Tibial nerve (tissue), 4 donors: ENCODE measurements around the gene MLLT6. TPM values are rescaled to one million over a fixed set of nuclear protein-coding genes. Genes with fewer than 3 reads are reported as not detected.

ENCODE experiments used
- DNase-seq, 2 donors: peaks; one replicate each; pipeline ENCODE4 v3.0.0-alpha.2; 2019; ENCODE audit warnings: low spot score in 2 of 2
- H3K27ac ChIP-seq, 4 donors: fragments of 200-600 bp; sonication (generic) in 3 of 4; one replicate each; pipeline ENCODE4 v1.5.1; 2017 to 2019; ENCODE audit warnings: mild to moderate bottlenecking in 1 of 4
- H3K27me3 ChIP-seq, 2 donors: fragments of 200-600 bp; sonication (generic) in 1 of 2; one replicate each; pipeline versions ENCODE4 v1.5.1 to v1.6.0; 2017 to 2019
- H3K36me3 ChIP-seq, 3 donors: fragments of 200-600 bp; sonication (generic); one replicate each; pipeline ENCODE4 v1.5.1; 2018 to 2019
- H3K4me1 ChIP-seq, 4 donors: fragments of 200-600 bp; sonication (generic) in 3 of 4; one replicate each; pipeline ENCODE4 v1.5.1; 2017 to 2019
- H3K4me3 ChIP-seq, 4 donors: fragments of 200-600 bp; sonication (generic) in 3 of 4; one replicate each; pipeline ENCODE4 v1.5.1; 2017 to 2019; ENCODE audit warnings: mild to moderate bottlenecking in 1 of 4, moderate library complexity in 1 of 4
- H3K9me3 ChIP-seq, 4 donors: fragments of 200-600 bp; sonication (generic) in 3 of 4; one replicate each; pipeline ENCODE4 v1.5.1; 2017 to 2019
- CTCF ChIP-seq, 5 experiments: fragments of 200-600 bp in 3 of 5; fragments of 450-650 bp in 2 of 5; sonication (generic) in 3 of 5; IDR thresholded peaks; one replicate each; pipeline ENCODE4 v1.5.1; 2016 to 2019; ENCODE audit warnings: antibody characterized with exemption in 5 of 5, mild to moderate bottlenecking in 3 of 5, moderate library complexity in 2 of 5
- EP300 ChIP-seq, 2 donors: sonication (generic); formaldehyde crosslinking; IDR thresholded peaks; one replicate each; pipeline ENCODE4 v1.6.1; 2017; ENCODE audit warnings: antibody characterized with exemption in 2 of 2, mild to moderate bottlenecking in 1 of 2
- POLR2A ChIP-seq, 2 donors: fragments of 450-650 bp; IDR thresholded peaks; one replicate each; pipeline ENCODE4 v1.6.1; 2017; ENCODE audit warnings: antibody characterized with exemption in 2 of 2, mild to moderate bottlenecking in 2 of 2, moderate library complexity in 2 of 2
- WGBS, 2 donors: methylation state at CpG; one replicate each; pipeline ENCODE4 v1.1.5; 2018; 5-methylcytosine and 5-hydroxymethylcytosine counted together
- small RNA-seq: library from RNA; depleted of rRNA; stranded (forward); fragments of <200 nt; gene quantifications from one replicate; pipeline ENCODE3, GENCODE V24; 2016
- total RNA-seq, 4 donors: library from RNA; depleted of rRNA; stranded (reverse); fragments of >200 nt; gene quantifications; one replicate each; pipeline ENCODE4 v1.1.0, GENCODE V29; 2016

Gene MLLT6
- total RNA-seq, 4 donors from 2014 or later = 83.9 to 185 (median 116) TPM

- WGBS, 2 donors = 70 to 77% methylated on average over 5 of the region's 5 CpGs
- Histone ChIP-seq H3K36me3 (peaks cover 0 to 100% (median 20%) of the 10 kb centered on the region in 3 donors), H3K4me3 (no peak overlapping the region), H3K9me3 (no peaks in the 10 kb centered on the region), H3K27ac (no peak overlapping the region), H3K4me1 (peaks cover 0 to 8% (median 0%) of the 10 kb centered on the region in 4 donors), H3K27me3 (no peaks in the 10 kb centered on the region)
- TF ChIP-seq CTCF (IDR thresholded peaks at IDR 0.05) (no peak), EP300 (IDR thresholded peaks at IDR 0.05) (no peak), POLR2A (IDR thresholded peaks at IDR 0.05) (no peak)
- no peak for DNase-seq
These were observed 61.3 kb downstream of the MLLT6 start for GRCh38 chr17:38766341-38766740.

GRCh38 chr17:38768417-38768816, 63.3 kb downstream of the MLLT6 start:
- peaks cover 0 to 8% (median 0%) of the 10 kb centered on the region in 4 donors for H3K4me1 ChIP-seq
- no peak for DNase-seq
- no peak for TF ChIP-seq POLR2A (IDR thresholded peaks at IDR 0.05)
- no peak for TF ChIP-seq CTCF (IDR thresholded peaks at IDR 0.05)
- TF ChIP-seq EP300 (IDR thresholded peaks at IDR 0.05) = no peak
- no peaks in the 10 kb centered on the region for H3K27me3 ChIP-seq
- WGBS, 2 donors = 70 to 82% methylated on average over 6 of the region's 6 CpGs
- no peak overlapping the region for H3K27ac ChIP-seq
- peaks cover 3 to 100% (median 20%) of the 10 kb centered on the region in 3 donors for H3K36me3 ChIP-seq
- H3K4me3 ChIP-seq = no peak overlapping the region
- H3K9me3 ChIP-seq = no peaks in the 10 kb centered on the region

GRCh38 chr17:38773258-38773657, 68.2 kb downstream of the MLLT6 start:
- H3K4me3 ChIP-seq = no peak overlapping the region
- H3K36me3 ChIP-seq = peaks cover 6 to 100% (median 27%) of the 10 kb centered on the region in 3 donors
- no peaks in the 10 kb centered on the region for H3K9me3 ChIP-seq
- no peak overlapping the region for H3K27ac ChIP-seq
- TF ChIP-seq CTCF (IDR thresholded peaks at IDR 0.05) = no peak
- no peak for TF ChIP-seq EP300 (IDR thresholded peaks at IDR 0.05)
- no peak for TF ChIP-seq POLR2A (IDR thresholded peaks at IDR 0.05)
- no peaks in the 10 kb centered on the region for H3K4me1 ChIP-seq
- H3K27me3 ChIP-seq = no peaks in the 10 kb centered on the region
- DNase-seq = no peak

- H3K36me3 ChIP-seq = peaks cover 10 to 100% (median 48%) of the 10 kb centered on the region in 3 donors
- 79 to 83% methylated on average over 7 of the region's 7 CpGs for WGBS, 2 donors
These were observed 72.7 kb downstream of the MLLT6 start for GRCh38 chr17:38777641-38778250.

More at GRCh38 chr17:38777641-38778250, 72.7 kb downstream of the MLLT6 start:
- no peak overlapping the region for H3K27ac ChIP-seq
- no peak for DNase-seq
- no peaks in the 10 kb centered on the region for H3K4me1 ChIP-seq
- no peaks in the 10 kb centered on the region for H3K9me3 ChIP-seq
- no peak for TF ChIP-seq CTCF (IDR thresholded peaks at IDR 0.05)
- no peak for TF ChIP-seq POLR2A (IDR thresholded peaks at IDR 0.05)
- TF ChIP-seq EP300 (IDR thresholded peaks at IDR 0.05) = no peak
- H3K4me3 ChIP-seq = no peak overlapping the region
- H3K27me3 ChIP-seq = no peaks in the 10 kb centered on the region

Small RNA genes within 50 kb of the gene (small RNA-seq; reads per million reads assigned to genes)
- not detected for gene MIR4726
- gene MIR4734 = not detected
- 1.2 reads per million, percentile 32 among the genes with 10 or more reads in this experiment for gene RNA5SP440
- not detected for gene RNU6-866P

Other genes with a start within 250 kb of the MLLT6 start
- 1 to 10 TPM in 2 of 4 donors, under 1 TPM in 2; 0.44 to 5.4 (median 1.5) TPM for gene SRCIN1, start 99.3 kb upstream of the MLLT6 start, total RNA-seq
- gene EPOP, start 30.3 kb upstream of the MLLT6 start, total RNA-seq = 1 to 10 TPM; 1.3 to 5.7 (median 4.6) TPM
- 10 to 100 TPM; 10.2 to 19.2 (median 16.5) TPM for gene CISD3, start 25.1 kb downstream of the MLLT6 start, total RNA-seq
- gene PCGF2, start 43.1 kb downstream of the MLLT6 start, total RNA-seq = 10 to 100 TPM in 3 of 4 donors, 1 to 10 TPM in 1; 7.7 to 50.0 (median 17.6) TPM
- 100 to 1,000 TPM in 3 of 4 donors, 10 to 100 TPM in 1; 88.8 to 146 (median 141) TPM for gene PSMB3, start 47.5 kb downstream of the MLLT6 start, total RNA-seq
- 10 to 100 TPM; 47.9 to 79.0 (median 74.8) TPM for gene PIP4K2B, start 94.3 kb downstream of the MLLT6 start, total RNA-seq
- 10 to 100 TPM; 19.0 to 43.3 (median 24.9) TPM for gene CWC25, start 120.0 kb downstream of the MLLT6 start, total RNA-seq
- 1,000 to 10,000 TPM; 1,112 to 1,642 (median 1,331) TPM for gene RPL23, start 148.4 kb downstream of the MLLT6 start, total RNA-seq
- 100 to 1,000 TPM; 110 to 165 (median 137) TPM for gene LASP1, start 164.8 kb downstream of the MLLT6 start, total RNA-seq